H1 (cell line): ENCODE measurements around the gene CCDC192. TPM values are rescaled to one million over a fixed set of nuclear protein-coding genes. Genes with fewer than 3 reads are reported as not detected.

ENCODE experiments used
- CTCF ChIA-PET: fragments of 300-600 bp; sonication (Branson Sonifier 250); formaldehyde crosslinking; loops from one replicate; lab custom pipeline; 2021; ENCODE audit not compliant: partially characterized antibody; lab: Charles Lee
- POLR2A ChIA-PET: fragments of 300-600 bp; sonication (Branson Sonifier 250); formaldehyde crosslinking; loops from one replicate; lab custom pipeline; 2021; ENCODE audit warnings: inconsistent platforms; ENCODE audit not compliant: partially characterized antibody; lab: Charles Lee
- DNase-seq, 2 experiments: peaks; one replicate each; pipeline versions ENCODE4 v3.0.0 to v3.0.0-alpha.2; 2010 to 2022; ENCODE audit warnings: low spot score in 2 of 2, low read depth in 1 of 2, mixed read lengths in 1 of 2
- FAIRE-seq: peaks from 2 replicates; lab custom pipeline; 2011; peaks lifted over from hg19 to GRCh38; lab: Jason Lieb, UNC
- H2AFZ ChIP-seq: 2 replicates; pipeline ENCODE4 v1.8.1; 2012; ENCODE audit warnings: low read length, inconsistent platforms
- H2AK5ac ChIP-seq: 2 replicates; pipeline ENCODE4 v1.6.1; 2013; ENCODE audit warnings: low read depth, low read length
- H2BK120ac ChIP-seq: replicated peaks from 2 replicates; pipeline ENCODE3; 2013; ENCODE audit warnings: low read depth, low read length, inconsistent platforms
- H2BK12ac ChIP-seq: 2 replicates; pipeline ENCODE4 v1.6.1; 2013; ENCODE audit warnings: low read depth, low read length
- H2BK15ac ChIP-seq: 2 replicates; pipeline ENCODE4 v1.6.1; 2013; ENCODE audit warnings: low read length
- H2BK20ac ChIP-seq: 2 replicates; pipeline ENCODE4 v1.6.1; 2013; ENCODE audit warnings: low read length
- H2BK5ac ChIP-seq: 2 replicates; pipeline ENCODE4 v1.6.1; 2013; ENCODE audit warnings: low read depth, low read length
- H3K14ac ChIP-seq: 2 replicates; pipeline ENCODE4 v1.6.1; 2013; ENCODE audit warnings: inconsistent platforms; ENCODE audit not compliant: insufficient read length
- H3K18ac ChIP-seq: 2 replicates; pipeline ENCODE4 v1.6.1; 2013; ENCODE audit warnings: low read length; ENCODE audit errors: extremely low read depth
- H3K23ac ChIP-seq: 2 replicates; pipeline ENCODE4 v1.6.1; 2013; ENCODE audit warnings: inconsistent platforms; ENCODE audit not compliant: insufficient read length
- H3K23me2 ChIP-seq: 2 replicates; pipeline ENCODE4 v1.6.1; 2013; ENCODE audit warnings: low read depth, low read length
- H3K27ac ChIP-seq: 2 replicates; pipeline ENCODE4 v1.6.1; 2011; ENCODE audit warnings: low read depth, low read length, inconsistent platforms
- H3K27me3 ChIP-seq, 4 experiments: replicated peaks in 1 of 4; 1 replicate in 1 of 4; 2 replicates in 3 of 4; pipeline versions ENCODE4 v1.6.1 to v1.8.1; 2011 to 2013; ENCODE audit warnings: low read length in 3 of 4, mild to moderate bottlenecking in 3 of 4, inconsistent platforms in 2 of 4, mixed read lengths in 2 of 4, moderate library complexity in 1 of 4; ENCODE audit not compliant: control insufficient read depth in 3 of 4, insufficient read depth in 3 of 4; ENCODE audit errors: extremely low read depth in 1 of 4
- H3K36me3 ChIP-seq, 4 experiments: 2 replicates each; pipeline versions ENCODE4 v1.6.1 to v1.8.1; 2011 to 2013; ENCODE audit warnings: mild to moderate bottlenecking in 4 of 4, low read length in 3 of 4, moderate library complexity in 2 of 4, control low read depth in 1 of 4, inconsistent platforms in 1 of 4; ENCODE audit not compliant: insufficient read depth in 4 of 4, control insufficient read depth in 2 of 4
- H3K4ac ChIP-seq: replicated peaks from 2 replicates; pipeline ENCODE3; 2013; ENCODE audit warnings: low read length, low read depth, mixed read lengths, inconsistent platforms; ENCODE audit not compliant: insufficient read length
- H3K4me1 ChIP-seq, 4 experiments: replicated peaks in 1 of 4; 1 replicate in 1 of 4; 2 replicates in 3 of 4; pipeline versions ENCODE4 v1.6.1 to v1.8.1; 2011 to 2013; ENCODE audit warnings: low read length in 3 of 4, inconsistent platforms in 2 of 4, mixed read lengths in 1 of 4; ENCODE audit not compliant: insufficient read depth in 4 of 4, control insufficient read depth in 3 of 4
- H3K4me2 ChIP-seq, 2 experiments: 2 replicates each; pipeline versions ENCODE4 v1.6.1 to v1.8.1; 2011 to 2013; ENCODE audit warnings: low read depth in 2 of 2, low read length in 2 of 2, control low read depth in 1 of 2, inconsistent platforms in 1 of 2, mild to moderate bottlenecking in 1 of 2; ENCODE audit not compliant: insufficient read depth in 1 of 2
- H3K4me3 ChIP-seq, 4 experiments: fragments of 200-600, 300-600 bp in 1 of 4; sonication (generic), shearing (Covaris generic), sonication (Bioruptor Twin) in 1 of 4; 2 replicates each; pipeline versions ENCODE4 v1.5.1 to v1.8.1; 2011 to 2016; ENCODE audit warnings: low read length in 4 of 4, low read depth in 3 of 4, control low read depth in 2 of 4, inconsistent platforms in 2 of 4, mild to moderate bottlenecking in 2 of 4, mixed read lengths in 1 of 4, moderate library complexity in 1 of 4; ENCODE audit not compliant: insufficient read depth in 2 of 4; ENCODE audit errors: extremely low read depth in 1 of 4
- H3K56ac ChIP-seq: replicated peaks from 2 replicates; pipeline ENCODE3; 2013; ENCODE audit warnings: low read depth, mild to moderate bottlenecking, mixed read lengths, low read length, inconsistent platforms; ENCODE audit not compliant: insufficient read length
- H3K79me1 ChIP-seq: 2 replicates; pipeline ENCODE4 v1.6.1; 2013; ENCODE audit warnings: low read depth, low read length, control low read depth
- H3K79me2 ChIP-seq, 2 experiments: 2 replicates each; pipeline versions ENCODE4 v1.6.1 to v1.8.1; 2012 to 2013; ENCODE audit warnings: low read length in 2 of 2, mild to moderate bottlenecking in 2 of 2, inconsistent platforms in 1 of 2; ENCODE audit not compliant: insufficient read depth in 2 of 2, control insufficient read depth in 1 of 2
- H3K9ac ChIP-seq, 4 experiments: replicated peaks in 1 of 4; 1 replicate in 1 of 4; 2 replicates in 3 of 4; pipeline versions ENCODE4 v1.6.1 to v1.8.1; 2011 to 2013; ENCODE audit warnings: low read depth in 3 of 4, low read length in 3 of 4, control low read depth in 2 of 4, mild to moderate bottlenecking in 2 of 4, moderate library complexity in 2 of 4, inconsistent platforms in 1 of 4; ENCODE audit errors: extremely low read depth in 1 of 4
- H3K9me3 ChIP-seq, 2 experiments: 2 replicates each; pipeline versions ENCODE4 v1.6.1 to v1.8.1; 2012 to 2013; ENCODE audit warnings: mild to moderate bottlenecking in 2 of 2, moderate library complexity in 2 of 2, control low read depth in 1 of 2, inconsistent platforms in 1 of 2, low read depth in 1 of 2, low read length in 1 of 2, mixed read lengths in 1 of 2; ENCODE audit not compliant: insufficient read depth in 2 of 2
- H4K20me1 ChIP-seq, 2 experiments: replicated peaks in 1 of 2; 2 replicates each; pipeline versions ENCODE3 to v1.8.1; 2011 to 2013; ENCODE audit warnings: inconsistent platforms in 2 of 2, low read length in 2 of 2, mild to moderate bottlenecking in 1 of 2; ENCODE audit not compliant: insufficient read depth in 2 of 2, control insufficient read depth in 1 of 2
- H4K5ac ChIP-seq: 2 replicates; pipeline ENCODE4 v1.6.1; 2013; ENCODE audit warnings: low read length, low read depth, mixed read lengths, inconsistent platforms; ENCODE audit not compliant: insufficient read length
- H4K8ac ChIP-seq: 2 replicates; pipeline ENCODE4 v1.8.0; 2013; ENCODE audit warnings: mild to moderate bottlenecking, moderate library complexity, low read length, inconsistent platforms; ENCODE audit not compliant: insufficient read depth; ENCODE audit errors: extremely low read depth
- H4K91ac ChIP-seq: replicated peaks from 2 replicates; pipeline ENCODE3; 2013; ENCODE audit warnings: low read length, mixed read lengths, inconsistent platforms; ENCODE audit not compliant: insufficient read length
- CEBPB ChIP-seq: IDR thresholded peaks from 2 replicates; pipeline ENCODE4 v1.6.1; 2012; ENCODE audit warnings: low read depth, low read length
- HDAC6 ChIP-seq: IDR thresholded peaks from one replicate; pipeline ENCODE4 v1.7.1; 2012; ENCODE audit warnings: low read depth, mild to moderate bottlenecking, inconsistent platforms, low read length, moderate library complexity
- WGBS, 2 experiments: shearing (Covaris generic) in 1 of 2; methylation state at CpG; one replicate each; pipeline versions ENCODE4 v1.1.6 to v1.1.7; 2013 to 2015; ENCODE audit warnings: low lambda C conversion rate in 2 of 2, mixed read lengths in 2 of 2, inconsistent platforms in 1 of 2, low coverage in 1 of 2, missing lambda C conversion rate in 1 of 2; ENCODE audit not compliant: insufficient replicate concordance in 2 of 2, insufficient coverage in 1 of 2, insufficient read length in 1 of 2; ENCODE audit errors: extremely low coverage in 1 of 2, missing lambda C conversion rate in 1 of 2; 5-methylcytosine and 5-hydroxymethylcytosine counted together
- polyA plus RNA-seq, 7 experiments: library from polyadenylated mRNA; depleted of rRNA in 3 of 7; stranded (reverse) in 5 of 7; unstranded in 2 of 7; fragments of >200 nt in 5 of 7; fragments of 200-250 nt in 2 of 7; gene quantifications; 1 replicate in 5 of 7; 2 replicates in 1 of 7; 4 replicates in 1 of 7; pipeline versions ENCODE4 v1.2.1 to v1.2.3, GENCODE V29; 2011 to 2013; ENCODE audit warnings: missing spikeins in 2 of 7, mixed read lengths in 2 of 7
- total RNA-seq: library from RNA; stranded (reverse); fragmentation: NEBNext Ultra II Directional; extraction: Animal tissue kit (Norgen Biotek cat#: 25700); gene quantifications from 2 replicates; pipeline ENCODE4 v1.2.1, GENCODE V29; 2021

Gene CCDC192
- total and polyA plus RNA-seq, 2 of the 8 experiments (the other 6 are each of a cell fraction or from before 2014, with no cell fraction given): 0.61 TPM; not detected in 1

GRCh38 chr5:127725673-127726072 is 22.5 kb downstream of the CCDC192 start:
- Histone ChIP-seq H2BK12ac (no peak overlapping the region), H2BK20ac (no peak overlapping the region), H3K14ac (no peak overlapping the region), H3K23ac (no peak overlapping the region), H2BK15ac (no peak overlapping the region), H3K36me3 (no peaks in the 10 kb centered on the region), H3K4ac (no peak overlapping the region), H4K5ac (no peak overlapping the region), H2BK120ac (no peak overlapping the region), H3K79me2 (no peaks in the 10 kb centered on the region), H3K27me3 (no peaks in the 10 kb centered on the region), H3K56ac (no peak overlapping the region), H3K27ac (no peak overlapping the region), H3K18ac (no peak overlapping the region), H3K9me3 (peaks cover 2 to 9% of the 10 kb centered on the region in 2 experiments; a peak in 2 of 4 replicates), H4K20me1 (no peaks in the 10 kb centered on the region), H3K79me1 (no peaks in the 10 kb centered on the region), H3K9ac (no peak overlapping the region), H3K4me1 (no peaks in the 10 kb centered on the region), H3K4me3 (no peak overlapping the region), H2BK5ac (no peak overlapping the region), H3K4me2 (no peak overlapping the region), H2AFZ (no peak overlapping the region), H2AK5ac (no peak overlapping the region), H4K91ac (no peak overlapping the region), H4K8ac (no peak overlapping the region), H3K23me2 (no peaks in the 10 kb centered on the region)
- TF ChIP-seq HDAC6 (no peak), CEBPB (peak; percentile 57; the same call in 1 of the 2 replicates)
- ChIA-PET CTCF (interaction anchor here (1.2 to 1.4 kb wide), 3 partner anchors 117 to 161 kb away, joined by 3 to 4 read pairs (median 3); no protein-coding TSS in a partner anchor), POLR2A (no interaction called here)
- FAIRE-seq: no peak
- 96% methylated on average over 1 of the region's 1 CpG; no CpG with 5 or more reads in 1 of the 2 experiments for WGBS, 2 experiments
- DNase-seq: no peak
